MM.1S (cell line): ENCODE data around the gene CCR9.

Experiments used
- CTCF ChIP-seq: fragments of 300-600 bp; sonication (generic); IDR thresholded peaks from 2 replicates; pipeline ENCODE4 v1.5.1; 2016; ENCODE audit warnings: antibody characterized with exemption, low read length, mixed read lengths
- EZH2 ChIP-seq: fragments of 300-600 bp; sonication (generic); optimal IDR thresholded peaks from 2 replicates; pipeline ENCODE3; 2017; ENCODE audit warnings: low read depth, mild to moderate bottlenecking, antibody characterized with exemption, low read length, mixed read lengths

GRCh38 chr3:45885979-45886705 lies at the start of gene CCR9:
- TF ChIP-seq CTCF: no peak
- TF ChIP-seq EZH2: no peak
